A549 (cell line): Measurements from ENCODE around the gene SERPINE3. TPM values are rescaled to one million over a fixed set of nuclear protein-coding genes. Genes with fewer than 3 reads are reported as not detected.

Experiments used
- ATAC-seq, 2 experiments: fragments of 200-7000 bp in 1 of 2; fragments of >200 bp in 1 of 2; cut with Nextera tagmentation in 1 of 2; cut with Tn5 transposase in 1 of 2; 3 replicates each; pipeline versions ENCODE4 v1.8.0 to v1.9.1; 2018 to 2020; ENCODE audit warnings: mild to moderate bottlenecking in 1 of 2, moderate library complexity in 1 of 2
- CTCF ChIA-PET: fragments of 300-600 bp; sonication (Branson Sonifier 250); formaldehyde crosslinking; extraction: SDS; loops from one replicate; lab custom pipeline; 2021; ENCODE audit warnings: antibody characterized with exemption, inconsistent platforms; lab: Yijun Ruan, JAX
- POLR2A ChIA-PET: fragments of 350-600 bp; formaldehyde crosslinking; extraction: SDS; loops from one replicate; lab custom pipeline; 2021; ENCODE audit warnings: antibody characterized with exemption, inconsistent platforms; lab: Yijun Ruan, JAX
- DNase-seq, 2 experiments: peaks; one replicate each; pipeline versions ENCODE4 v3.0.0 to v3.0.0-alpha.2; 2011 to 2016; ENCODE audit warnings: low read depth in 1 of 2, low spot score in 1 of 2
- FAIRE-seq: peaks from 2 replicates; lab custom pipeline; 2011; peaks lifted over from hg19 to GRCh38; lab: Jason Lieb, UNC
- H3K27ac ChIP-seq, 2 experiments: fragments of >200 bp; sonication (Bioruptor Twin); formaldehyde crosslinking; 3 replicates each; pipeline ENCODE4 v1.5.1; 2016 to 2017
- H3K4me1 ChIP-seq: fragments of >200 bp; sonication (Bioruptor Twin); formaldehyde crosslinking; 3 replicates; pipeline ENCODE4 v1.6.1; 2016
- H3K4me2 ChIP-seq: fragments of >200 bp; sonication (Bioruptor Twin); formaldehyde crosslinking; 3 replicates; pipeline ENCODE4 v1.6.1; 2016
- H3K4me3 ChIP-seq: fragments of >200 bp; sonication (Bioruptor Twin); formaldehyde crosslinking; 3 replicates; pipeline ENCODE4 v1.5.1; 2016
- H3K9me3 ChIP-seq: fragments of >200 bp; sonication (Bioruptor Twin); formaldehyde crosslinking; 3 replicates; pipeline ENCODE4 v1.6.1; 2016
- ATOH8 ChIP-seq: fragments of 250-450 bp; sonication (Bioruptor Pico); IDR thresholded peaks from 2 replicates; pipeline ENCODE4 v1.5.0; 2020; ENCODE audit warnings: low read depth, mild to moderate bottlenecking, moderate library complexity
- CBX2 ChIP-seq: fragments of 200-600 bp; sonication (generic); IDR thresholded peaks from 2 replicates; pipeline ENCODE4 v1.6.1; 2016; ENCODE audit warnings: low read depth, mild to moderate bottlenecking, borderline replicate concordance
- CBX8 ChIP-seq: fragments of 200-600 bp; sonication (generic); IDR thresholded peaks from 2 replicates; pipeline ENCODE4 v1.6.1; 2016
- CHD4 ChIP-seq: fragments of 200-600 bp; sonication (generic); IDR thresholded peaks from 2 replicates; pipeline ENCODE4 v1.6.1; 2016; ENCODE audit warnings: antibody characterized with exemption, mild to moderate bottlenecking, borderline replicate concordance
- EP300 ChIP-seq, 2 experiments: fragments of >200 bp; sonication (Bioruptor Twin); formaldehyde crosslinking; IDR thresholded peaks; 2 replicates in 1 of 2; 3 replicates in 1 of 2; pipeline ENCODE4 v1.6.1; 2016 to 2017
- GATA3 ChIP-seq: IDR thresholded peaks from 2 replicates; pipeline ENCODE4 v1.6.1; 2012; ENCODE audit warnings: borderline replicate concordance
- HOXA7 ChIP-seq: fragments of 250-450 bp; sonication (Bioruptor Pico); IDR thresholded peaks from 2 replicates; pipeline ENCODE4 v1.5.0; 2020; ENCODE audit warnings: mild to moderate bottlenecking, moderate library complexity
- HOXB5 ChIP-seq: fragments of 250-450 bp; sonication (Bioruptor Pico); IDR thresholded peaks from 2 replicates; pipeline ENCODE4 v1.5.0; 2020; ENCODE audit warnings: mild to moderate bottlenecking, moderate library complexity
- NR3C1 ChIP-seq: fragments of >200 bp; sonication (Bioruptor Twin); formaldehyde crosslinking; IDR thresholded peaks from 3 replicates; pipeline ENCODE4 v1.6.1; 2017
- POLR2A ChIP-seq: IDR thresholded peaks from 2 replicates; pipeline ENCODE4 v1.6.1; 2012; ENCODE audit warnings: mild to moderate bottlenecking, low read length
- RAD21 ChIP-seq, 2 experiments: fragments of >200 bp in 1 of 2; sonication (Bioruptor Twin) in 1 of 2; formaldehyde crosslinking in 1 of 2; IDR thresholded peaks in 1 of 2; conservative IDR thresholded peaks in 1 of 2; 2 replicates in 1 of 2; 3 replicates in 1 of 2; pipeline ENCODE4 v1.6.1; 2012 to 2018; ENCODE audit warnings: inconsistent platforms in 1 of 2
- RNF2 ChIP-seq: fragments of 200-600 bp; sonication (generic); IDR thresholded peaks from 2 replicates; pipeline ENCODE4 v1.6.1; 2016; ENCODE audit warnings: low read depth, mild to moderate bottlenecking, antibody characterized with exemption, moderate library complexity, borderline replicate concordance
- SMC3 ChIP-seq: fragments of >200 bp; sonication (Bioruptor Twin); formaldehyde crosslinking; IDR thresholded peaks from 3 replicates; pipeline ENCODE4 v1.6.1; 2018; ENCODE audit warnings: inconsistent platforms
- USF2 ChIP-seq: fragments of 450-650 bp; IDR thresholded peaks from 2 replicates; pipeline ENCODE4 v1.6.1; 2014; ENCODE audit warnings: antibody characterized with exemption
- ZSCAN20 ChIP-seq: fragments of 250-450 bp; sonication (Bioruptor Pico); IDR thresholded peaks from 2 replicates; pipeline ENCODE4 v1.8.0; 2022; ENCODE audit warnings: mild to moderate bottlenecking, moderate library complexity
- WGBS: methylation state at CpG from one replicate; pipeline ENCODE4 v1.1.6; 2017; ENCODE audit errors: missing lambda C conversion rate; 5-methylcytosine and 5-hydroxymethylcytosine counted together
- polyA plus RNA-seq, 4 experiments: library from polyadenylated mRNA; depleted of rRNA in 3 of 4; stranded (reverse); fragments of >200 nt; fragmentation: RNase III in 1 of 4; extraction: RNeasy Plus Mini Kit Qiagen cat#74134 plus additional on column Dnase treatment in 1 of 4; gene quantifications; 2 replicates in 3 of 4; 3 replicates in 1 of 4; pipeline ENCODE4 v1.2.3, GENCODE V29; 2011 to 2017
- TF ChIP-seq, protein P1 (sequence below): IDR thresholded peaks from 2 replicates; pipeline ENCODE4 v1.6.1; 2012
- TF ChIP-seq, protein P2 (sequence below): fragments of >200 bp; sonication (Bioruptor Twin); formaldehyde crosslinking; IDR thresholded peaks from 3 replicates; pipeline ENCODE4 v1.5.1; 2016
- TF ChIP-seq, protein P3 (sequence below): IDR thresholded peaks from 2 replicates; pipeline ENCODE4 v1.6.1; 2012; ENCODE audit warnings: low read depth, borderline replicate concordance

The SERPINE3 gene
- polyA plus RNA-seq, 2 of the 4 experiments (the other 2 are of a cell fraction): 0.09 TPM; not detected in 1

DNA sequence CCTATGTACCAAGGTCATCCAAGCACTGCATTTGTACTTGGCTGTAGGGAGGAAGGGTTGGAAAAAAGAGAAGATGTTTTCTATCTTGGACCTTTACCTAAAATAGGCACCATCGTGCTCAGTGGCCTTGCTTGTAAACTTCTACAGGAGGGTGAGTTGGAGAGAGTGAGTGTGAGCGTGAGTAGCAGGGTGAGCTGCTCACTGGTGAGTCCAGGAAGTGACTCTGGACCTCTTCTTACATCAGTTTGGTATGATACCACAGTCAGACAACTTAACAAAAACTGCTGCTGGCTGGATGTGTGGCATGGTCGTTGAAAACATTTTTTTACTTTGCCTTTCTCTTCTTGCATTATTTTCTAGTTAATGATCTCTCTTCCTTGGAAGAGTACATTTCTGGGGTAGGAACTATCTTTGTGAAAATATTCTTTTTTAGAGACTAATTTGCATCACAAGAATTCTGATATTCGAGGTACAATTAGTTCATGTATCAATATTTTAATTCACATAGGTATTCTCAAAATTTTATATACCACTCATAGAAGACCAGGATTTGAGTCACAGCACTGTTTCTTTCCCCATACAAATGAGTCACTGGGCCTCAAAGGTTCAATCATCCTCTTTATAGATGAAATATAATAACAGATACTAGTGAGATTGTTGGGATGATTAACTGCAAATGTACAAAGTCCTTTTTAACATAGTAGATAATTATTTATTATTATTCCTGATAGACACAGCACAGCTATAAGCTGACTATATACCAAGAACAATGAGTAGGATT, 651 bp downstream of the SERPINE3 start:
- TF ChIP-seq, protein P1, sequence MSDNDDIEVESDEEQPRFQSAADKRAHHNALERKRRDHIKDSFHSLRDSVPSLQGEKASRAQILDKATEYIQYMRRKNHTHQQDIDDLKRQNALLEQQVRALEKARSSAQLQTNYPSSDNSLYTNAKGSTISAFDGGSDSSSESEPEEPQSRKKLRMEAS: no peak
- no peak for TF ChIP-seq HOXB5 (CRISPR knock-in tag)
- no peak for TF ChIP-seq CBX2
- no peak for TF ChIP-seq SMC3
- no peak for TF ChIP-seq ZSCAN20
- TF ChIP-seq GATA3: no peak
- no peak for TF ChIP-seq RNF2
- no peak for TF ChIP-seq ATOH8 (CRISPR knock-in tag)
- DNase-seq (no peak), ATAC-seq (no peak), FAIRE-seq (no peak)
- 27% methylated on average over 4 of the region's 4 CpGs for WGBS
- Histone ChIP-seq H3K9me3 (no peaks in the 10 kb centered on the region), H3K4me3 (no peak overlapping the region), H3K27ac (no peak overlapping the region), H3K4me1 (no peaks in the 10 kb centered on the region), H3K4me2 (no peak overlapping the region)
- ChIA-PET CTCF (interaction anchor here (1.1 kb wide), 1 partner anchor 10 kb away, joined by 3 read pairs; no protein-coding TSS in a partner anchor), POLR2A (no interaction called here)

GRCh38 chr13:51341232-51341631, 1.7 kb downstream of the SERPINE3 start:
- no peak for DNase-seq
- ChIA-PET POLR2A (no interaction called here), CTCF (interaction anchor here (1.1 kb wide), 1 partner anchor 9 kb away, joined by 3 read pairs; no protein-coding TSS in a partner anchor)
- FAIRE-seq: no peak
- Histone ChIP-seq H3K4me1 (no peaks in the 10 kb centered on the region), H3K27ac (no peak overlapping the region), H3K4me2 (no peak overlapping the region), H3K9me3 (no peaks in the 10 kb centered on the region), H3K4me3 (no peak overlapping the region)
- 0% methylated on average over 1 of the region's 2 CpGs for WGBS
- ATAC-seq: no peak
- TF ChIP-seq POLR2A: no peak

DNA sequence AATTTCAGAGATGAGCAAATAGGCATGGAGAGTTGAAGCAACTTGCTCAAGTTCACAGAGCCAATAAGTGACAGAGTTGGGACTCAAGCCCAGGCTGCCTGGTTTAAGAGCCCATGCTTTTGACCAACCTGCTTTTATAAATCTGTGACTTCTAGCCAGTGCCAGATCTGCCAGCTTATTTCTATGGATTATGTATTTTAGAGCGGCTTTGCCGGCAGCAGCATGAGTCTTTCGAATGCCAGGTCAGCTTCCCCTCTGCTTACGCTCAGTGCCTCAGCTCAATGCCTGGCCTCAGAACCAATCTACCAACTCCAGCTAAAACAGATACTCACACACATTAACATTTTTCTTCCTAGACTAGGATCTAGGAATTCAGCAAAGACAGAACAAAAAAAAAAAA, 2.3 kb downstream of the SERPINE3 start:
- H3K27ac ChIP-seq: no peak overlapping the region
- no peaks in the 10 kb centered on the region for H3K4me1 ChIP-seq
- no peak overlapping the region for H3K4me3 ChIP-seq
- H3K4me2 ChIP-seq: no peak overlapping the region
- DNase-seq (no peak), FAIRE-seq (no peak), ATAC-seq (no peak)
- CTCF ChIA-PET: no interaction called here
- TF ChIP-seq NR3C1 (no peak), EP300 (IDR thresholded peaks at IDR 0.05) (no peak), CBX8 (no peak), CBX2 (no peak), SMC3 (no peak), HOXA7 (no peak)
- 96% methylated on average over 4 of the region's 4 CpGs for WGBS
- POLR2A ChIA-PET: no interaction called here
- H3K9me3 ChIP-seq: no peaks in the 10 kb centered on the region

DNA sequence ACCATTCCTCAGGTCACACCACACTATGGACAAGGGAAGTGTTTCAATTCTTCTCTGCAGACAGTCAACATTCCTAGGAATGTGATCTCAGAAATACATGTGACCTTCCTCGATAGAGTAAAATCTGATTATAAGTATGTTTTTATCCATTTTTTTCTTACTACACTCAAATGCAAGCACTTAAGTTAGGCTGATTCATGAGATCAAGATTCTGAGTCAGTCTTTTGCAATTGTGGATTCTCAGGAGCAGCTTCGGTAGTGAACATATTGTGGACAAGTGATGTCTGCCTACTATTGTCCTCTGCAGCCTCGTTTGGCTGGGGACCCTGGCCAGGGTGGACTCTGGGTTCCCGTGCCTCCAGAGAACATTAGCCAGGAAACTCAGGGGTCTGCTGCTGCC, 3.2 kb downstream of the SERPINE3 start:
- Histone ChIP-seq H3K27ac (no peak overlapping the region), H3K9me3 (no peaks in the 10 kb centered on the region), H3K4me3 (no peak overlapping the region), H3K4me1 (no peaks in the 10 kb centered on the region), H3K4me2 (no peak overlapping the region)
- ATAC-seq (no peak), FAIRE-seq (no peak), DNase-seq (no peak)
- 72% methylated on average over 3 of the region's 4 CpGs for WGBS
- ChIA-PET CTCF (interaction anchor here (1.3 kb wide), 1 partner anchor 56 kb away, joined by 4 read pairs; no protein-coding TSS in a partner anchor), POLR2A (no interaction called here)
- no peak for TF ChIP-seq SMC3
- no peak for TF ChIP-seq USF2
- no peak for TF ChIP-seq HOXB5 (CRISPR knock-in tag)
- TF ChIP-seq, protein P2, sequence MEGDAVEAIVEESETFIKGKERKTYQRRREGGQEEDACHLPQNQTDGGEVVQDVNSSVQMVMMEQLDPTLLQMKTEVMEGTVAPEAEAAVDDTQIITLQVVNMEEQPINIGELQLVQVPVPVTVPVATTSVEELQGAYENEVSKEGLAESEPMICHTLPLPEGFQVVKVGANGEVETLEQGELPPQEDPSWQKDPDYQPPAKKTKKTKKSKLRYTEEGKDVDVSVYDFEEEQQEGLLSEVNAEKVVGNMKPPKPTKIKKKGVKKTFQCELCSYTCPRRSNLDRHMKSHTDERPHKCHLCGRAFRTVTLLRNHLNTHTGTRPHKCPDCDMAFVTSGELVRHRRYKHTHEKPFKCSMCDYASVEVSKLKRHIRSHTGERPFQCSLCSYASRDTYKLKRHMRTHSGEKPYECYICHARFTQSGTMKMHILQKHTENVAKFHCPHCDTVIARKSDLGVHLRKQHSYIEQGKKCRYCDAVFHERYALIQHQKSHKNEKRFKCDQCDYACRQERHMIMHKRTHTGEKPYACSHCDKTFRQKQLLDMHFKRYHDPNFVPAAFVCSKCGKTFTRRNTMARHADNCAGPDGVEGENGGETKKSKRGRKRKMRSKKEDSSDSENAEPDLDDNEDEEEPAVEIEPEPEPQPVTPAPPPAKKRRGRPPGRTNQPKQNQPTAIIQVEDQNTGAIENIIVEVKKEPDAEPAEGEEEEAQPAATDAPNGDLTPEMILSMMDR: no peak
- TF ChIP-seq, protein P3, sequence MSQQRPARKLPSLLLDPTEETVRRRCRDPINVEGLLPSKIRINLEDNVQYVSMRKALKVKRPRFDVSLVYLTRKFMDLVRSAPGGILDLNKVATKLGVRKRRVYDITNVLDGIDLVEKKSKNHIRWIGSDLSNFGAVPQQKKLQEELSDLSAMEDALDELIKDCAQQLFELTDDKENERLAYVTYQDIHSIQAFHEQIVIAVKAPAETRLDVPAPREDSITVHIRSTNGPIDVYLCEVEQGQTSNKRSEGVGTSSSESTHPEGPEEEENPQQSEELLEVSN: no peak
- no peak for TF ChIP-seq RAD21 (conservative IDR thresholded peaks at IDR 0.05 in 1 of 2, IDR thresholded peaks at IDR 0.05 in 1 of 2)
- no peak for TF ChIP-seq CHD4
